NT2/D1 (cell line): ENCODE results near the gene CAMK2N1.

ENCODE experiments used
- SUZ12 ChIP-seq: IDR thresholded peaks from 2 replicates; pipeline ENCODE4 v1.6.1; 2011; ENCODE audit not compliant: insufficient read length, insufficient read depth; ENCODE audit errors: extremely low read depth
- YY1 ChIP-seq: IDR thresholded peaks from 2 replicates; pipeline ENCODE4 v1.6.1; 2011; ENCODE audit not compliant: insufficient read length, insufficient read depth

- TF ChIP-seq YY1 (no peak), SUZ12 (no peak)
Observed at GRCh38 chr1:20492751-20493150, 6.7 kb upstream of the CAMK2N1 start.
